Motor neuron (in vitro differentiated cells): ENCODE measurements around the gene NOP56. TPM values are rescaled to one million over a fixed set of nuclear protein-coding genes. Genes with fewer than 3 reads are reported as not detected.
A peak's percentile ranks its signal among the peaks of the same experiment; 100 is the strongest.

Experiments used
- ATAC-seq, 8 experiments: fragments of 200-7000 bp; cut with Tn5 transposase; replicated peaks in 6 of 8; 2 replicates each; pipeline ENCODE4 v1.8.0; 2021; ENCODE audit warnings: mild to moderate bottlenecking in 8 of 8, moderate library complexity in 8 of 8
- H3K27ac ChIP-seq, 2 donors: fragments of 250-450 bp; sonication (Bioruptor Pico); 2 replicates each; pipeline ENCODE4 v1.9.0; 2021; ENCODE audit warnings: antibody characterized with exemption in 2 of 2, mild to moderate bottlenecking in 2 of 2, moderate library complexity in 1 of 2
- H3K4me1 ChIP-seq, 2 donors: fragments of 250-450 bp; sonication (Bioruptor Pico); replicated peaks in 1 of 2; 2 replicates each; pipeline ENCODE4 v1.6.1; 2021; ENCODE audit warnings: antibody characterized with exemption in 2 of 2, mild to moderate bottlenecking in 2 of 2, moderate library complexity in 1 of 2
- H3K4me3 ChIP-seq, 5 donors: fragments of 250-450 bp; sonication (Bioruptor Pico); 2 replicates each; pipeline ENCODE4 v1.9.0; 2021; ENCODE audit warnings: antibody characterized with exemption in 5 of 5, mild to moderate bottlenecking in 5 of 5, moderate library complexity in 4 of 5
- WGBS, 10 experiments: fragments of 450-650 bp; shearing (Covaris generic); methylation state at CpG; one replicate each; pipeline ENCODE4 v1.0.0; 2022; 5-methylcytosine and 5-hydroxymethylcytosine counted together
- in situ Hi-C, 9 experiments: fragments of 400-800 bp; cut with MboI; loops; one replicate each; pipeline ENCODE4 v1.15.0; 2021; ENCODE audit warnings: low sequenced_read_pairs in 9 of 9, low pct_unique_long_range_greater_than_20kb in 2 of 9; ENCODE audit not compliant: unreplicated experiment in 9 of 9
- total RNA-seq, 8 experiments: library from RNA; unstranded; fragments of 300-600 nt; gene quantifications; 2 replicates each; pipeline versions ENCODE4 v1.2.3 to v1.2.4, GENCODE V29; 2022

NOP56 gene
- total RNA-seq, 8 experiments from 2014 or later, result 131 to 482 (median 213) TPM

DNA sequence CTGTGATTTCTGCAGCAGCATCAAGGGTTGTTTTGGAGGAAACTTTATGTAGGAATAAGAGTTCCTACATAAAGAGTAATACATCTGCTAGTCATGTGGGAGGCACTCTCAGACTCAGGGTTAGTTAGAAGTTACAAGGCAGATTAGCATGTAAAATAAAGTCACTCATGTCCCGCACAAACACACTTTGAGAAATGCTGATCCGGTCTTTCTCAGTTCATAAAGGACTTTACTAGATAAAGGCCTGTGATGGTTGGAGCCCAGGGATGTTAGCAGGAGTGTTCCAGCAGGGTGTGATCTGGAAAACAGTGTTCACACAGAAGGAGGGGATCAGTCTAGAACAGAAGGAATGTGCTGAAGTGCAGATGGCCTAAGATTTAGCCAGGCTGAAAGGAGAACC lies 33.1 kb upstream of the NOP56 start:
- Histone ChIP-seq H3K27ac (no peak overlapping the region), H3K4me3 (no peak overlapping the region), H3K4me1 (no peaks in the 10 kb centered on the region)
- ATAC-seq, result no peak
- in situ Hi-C loops, result no loop called here
- 0 to 50% (median 35%) methylated on average over 1 to 2 of the region's 2 CpGs; no CpG with 5 or more reads in 4 of the 10 experiments for WGBS, 10 experiments

DNA sequence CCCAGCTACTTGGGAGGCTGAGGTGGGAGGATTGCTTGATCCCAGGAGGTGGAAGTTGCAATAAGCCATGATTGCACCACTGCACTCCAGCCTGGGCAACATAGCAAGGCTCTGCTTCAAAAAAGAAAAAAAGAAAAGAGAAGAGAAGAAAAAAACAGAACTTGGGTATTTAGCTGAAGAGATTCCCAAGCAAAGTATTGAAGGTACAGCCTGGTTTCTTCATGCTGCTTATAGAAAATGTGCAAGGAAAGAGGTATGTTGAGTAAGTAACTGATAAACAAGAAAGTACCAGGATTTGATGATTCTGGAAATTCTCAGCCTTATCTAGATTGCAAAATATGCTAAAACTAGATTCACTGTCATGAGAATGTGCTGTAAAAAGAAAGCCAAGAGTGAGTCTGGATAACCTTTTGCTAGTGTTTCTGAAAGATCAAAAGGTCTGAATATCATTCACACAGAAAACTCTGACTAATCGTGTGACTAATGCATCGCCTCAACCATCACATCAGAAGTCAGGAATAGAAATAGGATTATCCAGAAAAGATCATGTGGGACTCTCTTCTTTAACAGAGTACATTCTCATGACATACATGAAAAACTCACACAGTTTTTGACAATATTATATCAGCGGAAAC lies 32.4 kb upstream of the NOP56 start:
- ATAC-seq, result peak in 2 of 8 experiments; percentile 38 to 56
- in situ Hi-C loops, result no loop called here
- Histone ChIP-seq H3K27ac (no peak overlapping the region), H3K4me1 (no peaks in the 10 kb centered on the region), H3K4me3 (no peak overlapping the region)
- 20 to 92% (median 82%) methylated on average over 1 to 3 of the region's 3 CpGs; no CpG with 5 or more reads in 1 of the 10 experiments for WGBS, 10 experiments

DNA sequence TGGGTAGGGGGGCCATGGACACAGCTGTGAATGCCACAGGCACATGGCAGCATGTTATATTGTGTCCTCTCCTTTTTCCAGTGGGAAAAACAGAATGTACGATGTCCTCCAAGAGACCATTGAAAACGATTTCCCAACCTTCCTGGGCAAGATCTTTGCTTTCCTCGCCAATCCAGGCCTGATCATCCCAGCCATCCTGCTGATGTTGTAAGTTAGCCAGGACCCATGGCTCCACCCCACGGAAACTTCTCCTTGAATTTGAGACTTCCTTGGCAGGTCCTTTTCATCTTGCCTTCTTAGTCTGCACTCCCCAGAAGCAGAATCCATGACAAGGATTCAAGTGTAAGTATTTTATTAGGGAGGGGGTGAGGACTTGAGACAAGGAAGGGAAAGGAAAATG lies 28.2 kb upstream of the NOP56 start:
- 0 to 100% (median 67%) methylated on average over 1 to 4 of the region's 4 CpGs; no CpG with 5 or more reads in 3 of the 10 experiments for whole genome bisulfite sequencing, 10 experiments
- ATAC-seq, result no peak
- in situ Hi-C loops, result no loop called here
- Histone ChIP-seq H3K4me3 (no peak overlapping the region), H3K4me1 (no peaks in the 10 kb centered on the region), H3K27ac (no peak overlapping the region)

DNA sequence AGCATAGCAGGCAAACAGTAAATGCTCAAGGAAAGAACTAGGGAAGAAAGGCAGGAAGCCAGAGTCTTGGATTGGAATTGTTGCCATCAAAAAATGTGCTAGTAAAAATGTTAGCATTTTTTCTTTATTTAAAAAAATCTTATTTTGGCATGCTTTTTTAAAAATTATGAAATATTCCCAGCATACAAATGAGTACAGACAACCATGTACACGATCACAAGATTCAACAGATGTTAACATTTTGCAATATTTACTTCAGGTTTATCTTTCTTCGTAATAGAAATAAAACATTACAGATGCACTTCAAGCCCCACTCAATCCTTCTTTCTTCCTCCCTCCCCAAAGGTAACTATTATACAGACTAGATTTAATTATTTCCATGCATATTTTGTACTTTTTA lies 27.4 kb upstream of the NOP56 start:
- H3K4me1 ChIP-seq, result no peaks in the 10 kb centered on the region
- in situ Hi-C loops, result loop anchor here in 3 of 9 experiments (25.0 kb wide), 2 partner anchors 88 to 113 kb away; partner anchors contain the start of genes ZNF343 (in 2 of the 3) and TMC2 (in 1 of the 3)

DNA sequence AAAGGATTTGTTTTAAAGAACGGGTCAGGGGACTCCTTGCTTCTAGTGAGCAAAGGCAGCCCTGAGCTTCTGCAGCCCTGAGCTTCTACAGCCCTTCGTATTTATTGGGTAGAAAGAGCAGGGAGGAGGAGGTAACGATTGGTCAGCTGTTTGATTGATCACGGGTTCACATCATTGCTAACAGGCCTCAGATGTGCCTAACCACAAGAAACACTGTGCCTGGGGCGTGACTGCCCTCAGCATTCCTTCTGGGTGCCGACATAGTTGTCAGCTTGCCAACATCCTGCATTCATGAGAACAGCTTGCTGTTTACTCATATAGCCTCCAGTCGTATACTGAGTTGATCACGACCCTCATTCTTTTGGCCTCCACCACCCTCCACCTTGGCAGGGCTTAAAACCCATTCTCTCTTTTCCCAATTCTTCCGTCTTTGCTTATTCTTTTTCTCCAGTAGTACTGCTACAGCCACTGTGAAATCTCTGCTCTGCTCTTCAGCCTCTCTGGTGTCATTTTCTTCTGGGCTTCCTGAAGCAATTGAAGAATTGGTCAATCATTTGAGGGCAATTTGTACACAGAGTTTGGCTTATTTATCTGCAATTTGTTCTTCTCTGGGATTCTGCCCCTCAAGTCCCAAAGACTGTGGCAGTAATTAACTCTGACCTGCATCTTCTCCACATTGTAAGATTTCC lies 25.4 kb upstream of the NOP56 start:
- no peak overlapping the region for H3K4me3 ChIP-seq
- in situ Hi-C loops, result loop anchor here in 3 of 9 experiments (25.0 kb wide), 2 partner anchors 90 to 115 kb away; partner anchors contain the start of genes ZNF343 (in 2 of the 3) and TMC2 (in 1 of the 3)
- no peak overlapping the region for H3K27ac ChIP-seq
- peak in 3 of 8 experiments; percentile 54 to 96 (median 72) for ATAC-seq
- no peaks in the 10 kb centered on the region for H3K4me1 ChIP-seq
- 0 to 92% (median 60%) methylated on average over 1 to 8 of the region's 9 CpGs for WGBS, 10 experiments

More for the DNA sequence above, 27.4 kb upstream of the NOP56 start:
- WGBS, 10 experiments, result 0 to 94% (median 40%) methylated on average over 1 to 2 of the region's 2 CpGs; no CpG with 5 or more reads in 1 of the 10 experiments
- ATAC-seq, result no peak
- Histone ChIP-seq H3K27ac (no peak overlapping the region), H3K4me3 (no peak overlapping the region)

DNA sequence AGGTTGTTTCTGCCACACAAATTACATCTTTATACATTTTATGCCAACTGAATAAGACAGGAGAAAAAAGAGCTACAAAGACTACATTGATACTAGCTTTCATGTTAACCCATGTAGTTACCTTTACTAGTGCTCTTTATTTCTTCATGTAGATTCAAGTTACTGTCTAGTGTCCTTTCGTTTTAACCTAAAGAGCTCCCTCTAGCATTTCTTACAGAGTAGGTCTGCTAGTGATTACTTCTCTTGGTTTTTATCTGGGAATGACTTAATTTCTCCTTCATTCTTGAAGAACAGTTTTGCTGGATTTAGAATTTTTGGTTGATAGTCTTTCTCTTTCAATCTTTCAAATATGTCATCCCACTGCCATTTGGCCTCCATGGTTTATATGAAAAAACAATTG lies 21.2 kb upstream of the NOP56 start:
- in situ Hi-C loops, result loop anchor here in 3 of 9 experiments (25.0 kb wide), 2 partner anchors 94 to 119 kb away; partner anchors contain the start of genes ZNF343 (in 2 of the 3) and TMC2 (in 1 of the 3)
- 0 to 10% (median 0%) methylated on average over 1 of the region's 1 CpG; no CpG with 5 or more reads in 2 of the 10 experiments for WGBS, 10 experiments
- H3K4me3 ChIP-seq, result no peak overlapping the region
- H3K4me1 ChIP-seq, result no peaks in the 10 kb centered on the region
- no peak overlapping the region for H3K27ac ChIP-seq
- peak in 2 of 8 experiments; percentile 30 to 44 for ATAC-seq

DNA sequence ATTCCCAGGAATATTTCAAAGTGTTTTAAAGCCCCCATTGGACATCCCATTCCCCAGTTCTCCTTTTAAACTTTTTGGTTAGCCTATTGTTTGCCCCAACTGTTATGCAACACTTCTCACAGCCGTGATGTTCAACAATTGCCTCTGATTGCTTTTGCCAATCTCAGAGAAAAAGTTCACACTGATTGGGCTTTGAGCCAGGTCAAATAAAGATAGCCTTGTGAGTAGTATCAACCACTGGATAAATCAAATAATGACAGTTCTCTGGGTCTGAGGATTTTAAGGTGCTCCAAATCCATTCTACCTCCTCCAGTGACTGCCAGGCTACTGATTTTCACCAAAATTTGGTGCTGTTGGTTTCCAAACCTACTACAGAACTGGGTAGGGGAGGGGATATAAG lies 19.1 kb upstream of the NOP56 start:
- 0% methylated on average over 1 of the region's 1 CpG; no CpG with 5 or more reads in 5 of the 10 experiments for WGBS, 10 experiments
- Histone ChIP-seq H3K4me3 (no peak overlapping the region), H3K27ac (no peak overlapping the region), H3K4me1 (no peaks in the 10 kb centered on the region)
- in situ Hi-C loops, result loop anchor here in 3 of 9 experiments (25.0 kb wide), 2 partner anchors 96 to 121 kb away; partner anchors contain the start of genes ZNF343 (in 2 of the 3) and TMC2 (in 1 of the 3)
- no peak for ATAC-seq

DNA sequence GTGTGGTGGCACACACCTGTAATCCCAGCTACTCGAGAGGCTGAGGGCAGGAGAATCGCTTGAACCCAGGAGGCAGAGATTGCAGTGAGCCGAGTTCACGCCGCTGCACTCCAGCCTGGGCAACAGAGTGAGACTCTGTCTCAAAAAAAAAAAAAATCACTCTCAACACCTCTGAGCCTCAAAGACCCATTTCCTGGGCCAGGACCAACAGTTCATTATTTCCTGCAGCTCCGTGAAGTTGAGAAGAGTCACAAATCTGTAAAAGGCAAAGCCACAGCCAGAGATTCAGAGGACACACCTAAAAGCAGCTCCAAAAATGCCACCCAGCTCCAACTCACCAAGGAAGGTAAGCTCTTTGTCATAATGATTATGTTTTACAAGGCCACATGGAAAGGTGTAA lies 15.2 kb upstream of the NOP56 start:
- H3K4me1 ChIP-seq, result no peaks in the 10 kb centered on the region
- in situ Hi-C loops, result loop anchor here in 3 of 9 experiments (25.0 kb wide), 2 partner anchors 100 to 125 kb away; partner anchors contain the start of genes ZNF343 (in 2 of the 3) and TMC2 (in 1 of the 3)
- no peak overlapping the region for H3K27ac ChIP-seq
- WGBS, 10 experiments, result 37 to 100% (median 75%) methylated on average over 1 to 4 of the region's 6 CpGs; no CpG with 5 or more reads in 5 of the 10 experiments
- no peak overlapping the region for H3K4me3 ChIP-seq
- ATAC-seq, result no peak

DNA sequence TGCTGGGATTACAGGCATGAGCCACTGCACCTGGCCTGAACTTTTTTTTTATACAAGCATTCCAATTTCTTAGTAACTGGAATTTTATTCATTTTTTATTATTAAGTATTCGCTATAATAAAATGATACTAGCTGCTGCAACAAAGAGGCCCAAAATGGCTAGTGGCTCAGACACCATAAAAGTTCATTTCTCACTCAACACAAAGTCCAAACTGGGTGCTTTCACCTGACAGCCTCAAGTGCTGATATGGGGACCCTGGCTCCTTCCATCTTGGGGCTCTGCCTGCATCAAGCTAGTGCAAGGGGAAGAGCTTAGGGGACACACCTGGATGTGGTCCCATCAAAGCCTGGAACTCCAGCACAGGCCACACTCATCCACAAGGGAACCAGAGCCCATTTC lies 12.2 kb upstream of the NOP56 start:
- H3K4me1 ChIP-seq, result no peaks in the 10 kb centered on the region
- H3K4me3 ChIP-seq, result no peak overlapping the region
- WGBS, 10 experiments, result 0% methylated on average over 1 of the region's 1 CpG; no CpG with 5 or more reads in 8 of the 10 experiments
- in situ Hi-C loops, result loop anchor here in 3 of 9 experiments (25.0 kb wide), 2 partner anchors 103 to 128 kb away; partner anchors contain the start of genes ZNF343 (in 2 of the 3) and TMC2 (in 1 of the 3)
- ATAC-seq, result no peak
- no peak overlapping the region for H3K27ac ChIP-seq

DNA sequence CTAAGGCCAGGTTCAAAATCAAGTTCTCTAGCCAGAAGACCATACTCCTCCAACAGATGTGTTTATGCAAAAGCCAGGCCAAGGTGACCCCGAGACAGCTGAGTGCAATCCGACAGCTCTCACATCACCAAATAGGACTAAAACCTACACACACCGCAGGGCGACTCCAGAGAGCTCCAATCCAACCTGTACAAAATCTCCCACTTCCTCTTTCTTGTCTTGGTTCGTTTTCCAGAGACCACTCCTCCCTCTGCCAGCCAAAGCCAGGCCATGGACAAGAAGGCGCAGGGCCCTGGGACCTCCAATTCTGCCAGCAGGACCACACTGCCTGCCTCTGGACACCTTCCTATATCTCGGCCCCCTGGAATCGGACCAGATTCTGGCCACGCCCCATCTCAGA lies 11.5 kb upstream of the NOP56 start:
- ATAC-seq, result no peak
- H3K4me3 ChIP-seq, result no peak overlapping the region
- no peak overlapping the region for H3K27ac ChIP-seq
- H3K4me1 ChIP-seq, result no peaks in the 10 kb centered on the region
- WGBS, 10 experiments, result 20 to 100% (median 88%) methylated on average over 1 to 8 of the region's 9 CpGs; no CpG with 5 or more reads in 4 of the 10 experiments
- in situ Hi-C loops, result loop anchor here in 3 of 9 experiments (25.0 kb wide), 2 partner anchors 104 to 129 kb away; partner anchors contain the start of genes ZNF343 (in 2 of the 3) and TMC2 (in 1 of the 3)

DNA sequence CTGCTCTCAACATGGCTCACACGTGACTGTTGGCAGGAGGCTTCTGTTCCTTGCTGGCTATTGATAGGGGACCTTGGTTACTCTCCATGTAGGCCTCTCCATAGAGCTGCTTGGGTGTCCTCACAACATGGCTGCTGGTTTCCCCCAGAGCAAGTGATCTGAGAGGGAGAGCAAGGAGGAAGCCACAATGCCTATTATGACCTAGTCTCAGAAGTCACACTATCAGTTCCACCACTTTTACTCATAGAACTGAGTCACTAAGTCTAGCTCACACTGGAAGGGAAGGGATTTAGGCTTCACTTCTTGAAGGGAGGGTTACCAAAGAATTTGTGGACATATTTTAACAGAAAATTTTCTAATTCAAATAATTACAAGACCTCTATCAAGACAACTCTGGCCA lies 8.7 kb upstream of the NOP56 start:
- ATAC-seq, result no peak
- in situ Hi-C loops, result loop anchor here in 3 of 9 experiments (25.0 kb wide), 2 partner anchors 106 to 131 kb away; partner anchors contain the start of genes ZNF343 (in 2 of the 3) and TMC2 (in 1 of the 3)
- no peaks in the 10 kb centered on the region for H3K4me1 ChIP-seq
- WGBS, 10 experiments, result 57 to 100% methylated on average over 1 of the region's 1 CpG; no CpG with 5 or more reads in 8 of the 10 experiments
- no peak overlapping the region for H3K4me3 ChIP-seq
- H3K27ac ChIP-seq, result no peak overlapping the region

DNA sequence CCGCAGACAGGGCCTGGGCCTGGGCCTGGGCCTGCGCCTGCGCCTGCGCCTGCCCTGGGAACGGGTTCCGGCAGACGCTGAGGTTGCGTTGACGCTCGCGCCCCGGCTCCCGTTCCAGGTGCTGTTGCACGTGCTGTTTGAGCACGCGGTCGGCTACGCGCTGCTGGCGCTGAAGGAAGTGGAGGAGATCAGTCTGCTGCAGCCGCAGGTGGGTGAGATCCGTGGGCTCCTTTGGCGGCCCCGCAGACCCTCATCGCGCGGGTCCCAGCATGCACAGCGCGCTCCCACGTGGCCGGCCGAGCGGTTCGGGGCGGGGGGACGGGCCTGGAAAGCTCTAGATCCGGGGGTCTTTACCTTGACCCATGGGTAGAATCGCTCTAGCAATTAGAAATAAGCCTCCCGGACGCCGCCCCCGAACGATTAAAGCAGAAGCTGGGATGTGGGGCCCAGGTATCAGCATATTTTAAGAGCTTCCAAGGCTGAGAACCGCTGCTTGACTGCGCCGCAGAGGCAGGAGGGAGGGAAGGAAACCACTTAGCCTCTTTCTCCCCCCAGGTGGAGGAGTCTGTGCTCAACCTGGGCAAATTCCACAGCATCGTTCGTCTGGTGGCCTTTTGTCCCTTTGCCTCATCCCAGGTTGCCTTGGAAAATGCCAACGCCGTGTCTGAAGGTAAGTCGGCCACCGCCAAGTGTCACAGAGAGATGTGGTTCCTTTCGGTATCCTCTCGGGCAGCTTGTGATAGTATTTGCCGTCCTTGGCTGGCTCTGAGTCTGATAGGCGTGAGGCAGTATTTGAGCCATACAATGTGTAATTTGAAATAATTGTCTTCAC lies 508 bp downstream of the NOP56 start:
- H3K27ac ChIP-seq, result peak overlapping the region; percentile 67 to 83
- 0 to 14% (median 0%) methylated on average over 2 to 6 of the region's 56 CpGs; no CpG with 5 or more reads in 3 of the 10 experiments for WGBS, 10 experiments
- in situ Hi-C loops, result no loop called here
- H3K4me3 ChIP-seq, result peak overlapping the region; percentile 57 to 93 (median 82)
- peaks cover 8 to 12% of the 10 kb centered on the region in 2 donors for H3K4me1 ChIP-seq
- peak; percentile 21 to 74 (median 64) for ATAC-seq
